Fibroblast of mammary gland (primary cell): Measurements from ENCODE around the gene SH3BP2.

Experiments used
- DNase-seq: peaks from one replicate; pipeline ENCODE4 v3.0.0-alpha.2; 2010; ENCODE audit warnings: low read depth
- H3K4me3 ChIP-seq: 2 replicates; pipeline ENCODE4 v1.5.1; 2011; ENCODE audit warnings: low read depth, mild to moderate bottlenecking, low read length, moderate library complexity; ENCODE audit not compliant: control insufficient read depth
- TF ChIP-seq, protein P1 (sequence below): conservative IDR thresholded peaks from 2 replicates; pipeline ENCODE4 v1.5.1; 2011; ENCODE audit warnings: low read depth, low read length, inconsistent platforms; ENCODE audit not compliant: control insufficient read depth, insufficient read depth

The SH3BP2 gene

DNA sequence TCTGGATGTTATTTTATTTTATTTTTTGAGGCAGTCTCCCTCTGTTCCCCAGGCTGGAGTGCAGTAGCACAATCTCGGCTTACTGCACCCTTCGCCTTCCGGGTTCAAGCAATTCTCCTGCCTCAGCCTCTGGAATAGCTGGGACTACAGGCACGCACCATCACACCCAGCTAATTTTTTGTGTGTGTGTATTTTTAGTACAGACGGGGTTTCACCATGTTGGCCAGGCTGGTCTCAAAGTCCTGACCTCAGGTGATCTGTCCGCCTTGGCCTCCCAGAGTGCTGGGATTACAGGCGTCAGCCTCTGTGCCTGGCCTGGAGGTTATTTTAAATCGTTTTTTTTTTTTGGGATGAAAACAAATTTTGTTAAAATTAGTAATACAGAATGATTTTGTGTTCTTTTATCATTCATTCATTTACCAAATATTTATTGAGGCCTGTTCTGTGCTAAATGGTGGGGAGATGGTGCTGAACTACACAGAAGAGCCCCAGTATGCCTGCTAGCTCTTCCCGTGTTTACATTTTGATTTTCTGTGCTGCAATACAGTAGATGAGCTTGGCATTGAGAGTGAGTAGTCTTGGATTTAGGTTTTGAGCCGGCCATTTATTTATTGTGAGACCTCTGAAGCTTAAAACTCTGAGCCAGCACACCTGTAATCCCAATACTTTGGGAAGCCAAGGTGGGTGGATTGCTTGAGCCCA is 73.4 kb downstream of the SH3BP2 start:
- H3K4me3 ChIP-seq, result no peak overlapping the region
- DNase-seq, result no peak
- TF ChIP-seq, protein P1, sequence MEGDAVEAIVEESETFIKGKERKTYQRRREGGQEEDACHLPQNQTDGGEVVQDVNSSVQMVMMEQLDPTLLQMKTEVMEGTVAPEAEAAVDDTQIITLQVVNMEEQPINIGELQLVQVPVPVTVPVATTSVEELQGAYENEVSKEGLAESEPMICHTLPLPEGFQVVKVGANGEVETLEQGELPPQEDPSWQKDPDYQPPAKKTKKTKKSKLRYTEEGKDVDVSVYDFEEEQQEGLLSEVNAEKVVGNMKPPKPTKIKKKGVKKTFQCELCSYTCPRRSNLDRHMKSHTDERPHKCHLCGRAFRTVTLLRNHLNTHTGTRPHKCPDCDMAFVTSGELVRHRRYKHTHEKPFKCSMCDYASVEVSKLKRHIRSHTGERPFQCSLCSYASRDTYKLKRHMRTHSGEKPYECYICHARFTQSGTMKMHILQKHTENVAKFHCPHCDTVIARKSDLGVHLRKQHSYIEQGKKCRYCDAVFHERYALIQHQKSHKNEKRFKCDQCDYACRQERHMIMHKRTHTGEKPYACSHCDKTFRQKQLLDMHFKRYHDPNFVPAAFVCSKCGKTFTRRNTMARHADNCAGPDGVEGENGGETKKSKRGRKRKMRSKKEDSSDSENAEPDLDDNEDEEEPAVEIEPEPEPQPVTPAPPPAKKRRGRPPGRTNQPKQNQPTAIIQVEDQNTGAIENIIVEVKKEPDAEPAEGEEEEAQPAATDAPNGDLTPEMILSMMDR, result no peak

DNA sequence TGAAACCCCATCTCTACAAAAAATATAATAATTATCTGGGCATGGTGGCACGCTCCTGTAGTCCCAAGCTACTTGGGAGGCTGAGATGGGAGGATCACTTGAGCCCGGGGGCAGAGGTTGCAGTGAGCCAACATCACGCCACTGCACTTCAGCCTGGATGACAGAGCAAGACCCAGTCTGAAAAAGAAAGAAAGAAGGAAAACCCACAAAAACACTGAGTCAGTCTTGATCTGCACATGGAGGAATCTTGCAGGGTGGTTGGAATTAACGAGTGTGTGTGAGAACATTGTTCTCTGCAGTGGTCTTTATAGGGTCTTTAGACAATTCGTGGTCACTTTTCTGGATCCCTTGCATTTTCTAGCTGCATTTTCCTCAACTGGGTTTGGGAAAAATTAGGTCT is 74.0 kb downstream of the SH3BP2 start:
- TF ChIP-seq, protein P1, result no peak

DNA sequence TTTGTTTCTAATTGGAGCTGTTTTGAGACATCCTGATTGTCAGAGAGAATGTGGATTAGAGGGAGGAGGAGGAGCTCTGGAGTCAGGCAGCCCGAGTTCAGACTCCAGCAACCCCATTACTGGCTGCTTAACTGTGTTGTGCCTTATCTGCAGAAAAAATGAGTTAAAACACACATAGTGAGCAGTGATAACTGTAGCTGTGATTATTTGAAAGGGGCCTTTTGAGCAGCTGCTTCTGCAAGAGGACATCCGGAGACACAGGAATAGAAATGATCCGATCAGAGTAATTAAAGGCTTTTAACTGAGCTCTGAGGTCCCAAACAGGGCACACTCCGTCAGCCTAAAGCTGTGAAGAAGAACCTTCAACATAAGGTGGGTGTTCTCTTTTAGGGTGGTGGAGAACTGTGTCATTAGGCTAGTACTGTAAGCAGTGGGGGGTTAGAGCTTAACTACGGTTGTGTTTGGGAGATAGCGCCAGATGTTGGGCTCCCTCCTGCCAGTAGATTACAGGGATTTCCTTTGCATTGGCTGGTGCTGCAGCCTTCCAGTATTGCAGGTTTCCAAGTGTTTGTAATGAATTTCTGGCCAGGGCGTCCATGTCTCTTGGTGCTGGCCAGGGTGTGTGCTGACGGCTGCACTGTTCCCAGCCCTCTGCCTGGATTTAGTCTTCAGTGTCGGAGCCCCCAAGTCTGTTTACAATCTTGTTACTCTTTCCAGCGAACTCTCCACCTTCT is 75.0 kb downstream of the SH3BP2 start:
- TF ChIP-seq, protein P1, result no peak
- DNase-seq, result no peak
- H3K4me3 ChIP-seq, result peak overlapping the region; percentile 10

More for the DNA sequence above, 74.0 kb downstream of the SH3BP2 start:
- peak; percentile 56 for DNase-seq
- no peak overlapping the region for H3K4me3 ChIP-seq

DNA sequence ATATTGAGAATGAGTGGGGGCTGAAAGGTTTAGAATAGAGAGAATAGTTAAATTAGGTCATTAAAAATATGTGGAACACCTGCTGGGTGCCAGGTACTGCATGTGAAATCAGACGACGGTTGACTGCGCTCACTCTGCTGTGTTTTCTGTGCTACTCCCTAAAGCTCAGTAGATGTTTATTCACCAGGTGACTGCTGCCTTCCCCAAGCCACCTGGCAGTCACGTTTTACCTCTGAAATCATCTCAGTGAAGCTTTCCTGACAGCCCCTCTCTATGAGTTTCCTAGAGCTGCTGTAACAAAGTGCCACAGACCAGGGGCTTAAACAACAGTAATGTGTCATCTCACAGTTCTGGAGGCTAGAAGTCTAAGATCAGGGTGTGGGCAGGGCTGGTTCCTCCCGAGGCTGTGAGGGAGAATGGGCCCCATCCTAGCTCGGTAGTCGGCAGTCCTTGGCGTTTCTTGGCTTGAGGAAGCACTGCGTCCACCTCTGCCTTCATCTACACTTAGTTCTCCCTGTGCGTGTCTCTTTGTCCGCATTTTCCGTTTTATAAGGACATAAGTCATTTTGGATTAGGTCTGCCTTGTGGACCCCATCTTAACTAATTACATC is 76.1 kb downstream of the SH3BP2 start:
- no peak for DNase-seq
- H3K4me3 ChIP-seq, result no peak overlapping the region
- TF ChIP-seq, protein P1, result no peak

DNA sequence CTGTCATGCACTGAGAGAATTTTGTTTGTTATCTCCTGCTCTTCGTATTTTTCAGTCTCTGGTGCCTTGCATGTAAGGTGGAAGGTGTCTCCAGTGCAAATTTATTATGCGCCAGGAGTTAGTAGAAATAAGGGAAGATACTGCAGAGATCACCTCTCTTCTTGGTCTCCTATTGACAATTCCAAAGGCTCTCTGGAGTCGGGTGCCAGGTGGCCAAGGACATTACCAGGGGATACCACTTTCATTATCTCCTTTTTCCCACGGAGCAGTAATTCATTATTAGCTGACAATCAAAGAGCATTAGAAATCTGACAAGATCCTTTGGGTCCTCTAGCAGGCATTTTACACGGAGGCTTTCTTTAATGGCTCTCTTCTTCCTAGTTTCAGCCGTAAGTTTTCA is 76.8 kb downstream of the SH3BP2 start:
- TF ChIP-seq, protein P1, result no peak
- no peak overlapping the region for H3K4me3 ChIP-seq
- DNase-seq, result no peak

DNA sequence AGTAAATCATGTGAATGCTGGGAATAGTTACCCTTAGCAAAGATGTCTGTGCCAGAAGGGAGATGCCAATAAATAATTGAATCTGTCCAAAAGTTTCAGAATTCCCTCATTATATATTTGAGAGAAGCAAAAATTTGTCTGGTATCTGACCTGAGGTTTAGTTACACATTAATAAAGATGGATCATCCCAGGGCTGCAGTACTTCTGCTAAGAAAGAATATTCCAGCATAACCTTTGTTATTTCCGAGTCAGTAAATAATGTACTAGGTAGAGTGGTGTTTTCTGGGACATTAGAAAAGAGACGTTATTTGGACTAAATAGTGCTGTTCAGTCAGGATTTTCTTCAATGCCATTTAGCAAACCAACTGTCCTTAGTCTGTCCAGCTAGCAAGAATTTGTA is 77.2 kb downstream of the SH3BP2 start:
- TF ChIP-seq, protein P1, result no peak
- no peak overlapping the region for H3K4me3 ChIP-seq
- DNase-seq, result no peak
